GM18519 (cell line): ENCODE results near the gene SALL1.

Source experiments
- ATAC-seq: cut with Tn5 transposase; IDR thresholded peaks from one replicate; pipeline ENCODE4 v1.9.1; 2021; ENCODE audit warnings: mild to moderate bottlenecking, moderate library complexity; ENCODE audit not compliant: unreplicated experiment, low FRiP score

Gene SALL1

GRCh38 chr16:51159296-51159695, 8.2 kb upstream of the SALL1 start:
- no peak for ATAC-seq

- ATAC-seq = no peak
Measured at GRCh38 chr16:51157698-51158097, 6.6 kb upstream of the SALL1 start.

DNA sequence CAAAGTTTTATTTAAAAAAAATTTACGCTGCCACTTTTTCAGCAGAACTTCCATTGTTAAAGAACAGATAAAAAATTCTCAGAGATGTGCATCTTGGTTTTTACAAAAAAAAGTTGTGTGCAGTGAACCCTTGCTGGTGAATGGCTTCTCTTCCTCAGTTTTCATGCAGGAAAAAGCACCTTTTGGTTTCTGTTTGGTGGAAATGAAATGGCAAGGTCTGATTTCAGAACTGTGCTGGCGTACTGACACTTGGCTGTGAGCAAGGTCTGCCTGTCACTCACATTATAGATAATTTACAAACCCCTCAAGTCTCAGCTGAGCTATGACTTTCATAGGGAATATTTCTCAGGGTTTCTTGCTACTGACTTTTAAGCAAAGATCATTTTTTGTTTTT, 5.7 kb upstream of the SALL1 start:
- no peak for ATAC-seq

- ATAC-seq = no peak
Measured at GRCh38 chr16:51155820-51156806, 5.0 kb upstream of the SALL1 start.

GRCh38 chr16:51155199-51155607, 4.1 kb upstream of the SALL1 start:
- ATAC-seq = no peak

DNA sequence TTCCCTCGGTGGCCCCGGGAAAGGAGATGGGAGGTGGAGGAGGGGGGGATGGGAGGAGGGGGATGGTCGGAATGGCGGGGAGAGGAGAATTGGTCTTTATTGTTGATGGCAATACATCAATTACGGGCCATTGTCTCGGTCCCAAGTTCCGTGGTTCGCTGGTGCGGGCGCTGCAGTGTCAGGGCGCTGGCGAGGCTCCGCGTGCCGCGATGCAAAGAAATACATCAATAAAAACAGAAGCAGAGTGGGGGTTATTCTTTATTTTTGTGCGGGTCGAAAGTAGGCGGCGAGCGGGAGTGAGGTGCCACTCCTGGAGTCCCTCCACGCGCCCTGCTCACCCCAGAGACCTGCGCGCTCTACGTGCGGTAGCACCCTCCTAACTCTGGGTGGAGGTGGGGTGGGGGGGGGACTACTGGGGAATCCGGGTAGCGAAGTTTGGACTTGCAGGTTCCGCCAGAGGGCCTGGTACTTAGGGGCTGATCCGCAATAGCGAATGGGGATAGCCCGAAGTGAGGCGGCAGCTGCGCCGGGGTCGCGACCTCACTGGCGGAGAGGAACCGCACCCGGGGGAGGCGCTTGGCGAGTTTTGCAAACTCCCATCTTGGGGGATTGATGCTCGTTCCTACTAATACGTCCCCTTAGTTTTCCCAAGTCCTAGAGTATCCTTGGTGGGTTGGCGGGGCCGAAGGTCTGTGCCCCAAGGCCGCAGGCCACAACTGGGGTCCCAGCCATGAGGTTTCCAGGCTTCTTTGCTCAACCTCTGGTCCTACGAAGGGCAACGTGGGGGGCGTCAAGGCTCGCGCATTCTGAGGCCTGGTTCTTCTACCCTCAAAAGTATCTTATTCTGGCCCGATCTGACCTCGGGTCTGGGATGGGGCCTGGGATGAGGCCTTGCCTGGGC, 3.5 kb upstream of the SALL1 start:
- ATAC-seq = no peak

GRCh38 chr16:51153577-51154031, 2.5 kb upstream of the SALL1 start:
- ATAC-seq = no peak

GRCh38 chr16:51152691-51153576, 1.9 kb upstream of the SALL1 start:
- ATAC-seq = no peak

- no peak for ATAC-seq
Measured at GRCh38 chr16:51151961-51152663, 1.0 kb upstream of the SALL1 start.

GRCh38 chr16:51151435-51151960, 428 bp upstream of the SALL1 start:
- ATAC-seq = no peak

DNA sequence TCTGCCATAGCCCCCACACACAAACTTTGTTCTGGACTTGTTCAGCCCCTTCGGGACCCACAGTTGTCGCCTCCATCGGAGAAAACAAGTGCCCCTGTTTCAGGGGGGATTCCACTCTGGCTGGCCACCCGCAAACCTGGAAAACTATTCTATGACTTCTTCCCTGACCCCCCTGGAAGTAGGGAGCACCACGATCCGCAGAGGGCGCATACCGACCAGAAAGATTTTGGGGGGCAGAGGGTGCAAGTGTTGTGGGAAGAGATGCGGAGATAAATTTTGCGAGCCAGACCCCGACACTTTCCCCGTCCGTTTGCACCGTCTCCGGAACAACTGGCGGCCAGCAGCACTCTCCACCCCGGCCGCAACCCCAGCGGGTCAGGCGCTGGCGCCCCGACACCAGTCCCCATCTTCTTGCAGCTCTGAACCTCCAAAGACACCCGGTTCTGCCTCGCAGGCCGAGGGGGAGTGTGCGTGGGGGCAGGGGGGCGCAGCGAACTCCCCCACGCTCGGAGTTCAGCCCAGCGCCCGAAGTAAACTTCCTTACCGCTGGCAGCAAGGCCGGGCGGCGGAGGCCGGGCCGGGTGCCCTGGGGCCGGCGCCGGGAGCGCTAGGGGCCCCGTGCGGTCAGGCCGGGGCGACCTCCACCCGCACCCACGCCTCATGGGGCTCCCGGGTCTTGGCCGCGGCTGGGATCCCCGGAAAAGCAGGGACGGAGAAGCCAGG, 744 bp downstream of the SALL1 start:
- ATAC-seq = no peak

DNA sequence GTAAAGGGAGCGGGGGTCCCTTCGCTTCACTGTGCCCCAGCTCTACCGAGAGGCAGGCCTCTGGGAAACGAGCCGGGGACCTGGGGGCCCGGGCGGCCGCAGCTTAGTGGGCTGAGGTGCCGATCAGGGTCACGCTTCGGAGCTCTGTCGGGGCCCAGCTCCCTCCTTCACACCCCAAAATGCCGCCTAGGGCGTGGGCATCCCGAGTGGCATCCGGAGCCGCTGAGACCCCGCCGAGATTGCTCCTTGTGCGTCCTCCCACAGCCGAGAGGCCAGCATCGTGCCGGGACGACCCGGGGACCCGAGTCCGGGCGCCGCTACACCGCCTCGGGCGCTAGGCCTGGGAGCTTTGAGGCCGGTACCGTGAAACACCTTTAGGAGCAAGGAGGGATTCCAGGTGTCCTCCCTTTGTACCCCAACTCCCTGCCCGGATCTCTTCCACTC, 1.3 kb downstream of the SALL1 start:
- ATAC-seq = no peak

DNA sequence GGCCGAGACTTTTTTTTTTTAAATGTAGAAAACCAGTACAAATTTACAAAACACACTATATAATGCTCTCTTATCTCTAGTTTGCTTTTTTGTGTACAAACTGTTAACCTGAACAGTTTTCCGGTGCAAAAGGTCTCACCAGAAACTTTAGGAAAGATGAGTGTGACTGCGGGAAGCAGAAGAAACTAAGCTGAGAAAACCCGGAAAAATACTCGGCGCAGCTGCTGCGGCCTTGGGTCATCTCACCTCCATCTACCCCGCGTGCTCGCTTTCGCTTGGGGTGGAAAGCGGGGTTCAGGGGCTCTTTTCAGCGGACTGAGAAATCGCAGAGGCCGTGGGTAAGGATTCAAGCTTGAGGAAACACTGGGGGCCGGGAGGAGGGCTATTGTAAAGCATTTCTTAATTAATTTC, 1.8 kb downstream of the SALL1 start:
- ATAC-seq = no peak

GRCh38 chr16:51148678-51149228, 2.3 kb downstream of the SALL1 start:
- no peak for ATAC-seq

DNA sequence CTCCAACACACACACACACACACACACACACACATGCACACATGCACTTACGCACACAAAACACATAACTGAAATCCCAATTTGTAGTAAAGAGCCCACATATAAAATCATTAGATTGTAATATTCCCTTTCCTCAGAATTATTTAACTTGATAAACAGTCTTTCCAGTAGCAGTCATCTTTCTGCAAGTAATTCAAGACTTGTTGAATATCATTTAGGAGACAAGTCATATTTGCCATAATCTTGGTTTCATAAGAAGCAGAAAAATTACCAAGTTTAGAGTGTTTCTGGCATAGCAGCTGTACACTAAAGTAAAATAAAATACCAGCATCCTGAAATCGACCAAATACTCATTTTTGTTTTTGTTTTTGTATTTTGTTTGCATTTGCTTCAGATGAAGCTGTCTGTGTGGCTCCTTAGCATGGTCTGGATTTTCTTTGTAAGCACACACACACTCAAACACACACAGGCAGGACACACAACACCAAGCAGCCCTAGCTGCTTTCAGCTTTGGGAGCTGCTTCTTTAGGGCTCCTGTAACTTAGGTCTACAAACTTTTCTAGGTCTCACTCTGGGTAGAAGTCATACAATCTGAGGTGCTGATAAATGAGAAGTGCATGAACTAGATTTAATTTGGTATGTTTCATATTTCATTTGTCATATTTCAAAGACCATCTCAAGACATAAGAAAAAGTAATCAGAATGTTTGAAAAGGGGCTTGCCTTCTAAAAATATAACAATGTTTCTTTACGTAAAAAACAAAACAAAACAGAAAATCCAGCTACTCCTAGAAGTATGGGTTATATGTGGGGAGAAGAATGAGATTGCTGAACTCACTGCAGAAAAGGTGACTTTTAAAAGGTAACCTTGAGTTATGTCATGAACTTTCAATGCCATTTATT, 3.0 kb downstream of the SALL1 start:
- no peak for ATAC-seq

GRCh38 chr16:51146256-51146924, 4.7 kb downstream of the SALL1 start:
- ATAC-seq = no peak

GRCh38 chr16:51144203-51144602, 6.9 kb downstream of the SALL1 start:
- no peak for ATAC-seq
